ENCODE measurements around the gene ITGB5.
"Not testable (repeated sequence)": the region's sequence is repeated elsewhere in the genome, so short reads cannot be mapped to it uniquely, and the experiment has no call there.

The ITGB5 gene

DNA sequence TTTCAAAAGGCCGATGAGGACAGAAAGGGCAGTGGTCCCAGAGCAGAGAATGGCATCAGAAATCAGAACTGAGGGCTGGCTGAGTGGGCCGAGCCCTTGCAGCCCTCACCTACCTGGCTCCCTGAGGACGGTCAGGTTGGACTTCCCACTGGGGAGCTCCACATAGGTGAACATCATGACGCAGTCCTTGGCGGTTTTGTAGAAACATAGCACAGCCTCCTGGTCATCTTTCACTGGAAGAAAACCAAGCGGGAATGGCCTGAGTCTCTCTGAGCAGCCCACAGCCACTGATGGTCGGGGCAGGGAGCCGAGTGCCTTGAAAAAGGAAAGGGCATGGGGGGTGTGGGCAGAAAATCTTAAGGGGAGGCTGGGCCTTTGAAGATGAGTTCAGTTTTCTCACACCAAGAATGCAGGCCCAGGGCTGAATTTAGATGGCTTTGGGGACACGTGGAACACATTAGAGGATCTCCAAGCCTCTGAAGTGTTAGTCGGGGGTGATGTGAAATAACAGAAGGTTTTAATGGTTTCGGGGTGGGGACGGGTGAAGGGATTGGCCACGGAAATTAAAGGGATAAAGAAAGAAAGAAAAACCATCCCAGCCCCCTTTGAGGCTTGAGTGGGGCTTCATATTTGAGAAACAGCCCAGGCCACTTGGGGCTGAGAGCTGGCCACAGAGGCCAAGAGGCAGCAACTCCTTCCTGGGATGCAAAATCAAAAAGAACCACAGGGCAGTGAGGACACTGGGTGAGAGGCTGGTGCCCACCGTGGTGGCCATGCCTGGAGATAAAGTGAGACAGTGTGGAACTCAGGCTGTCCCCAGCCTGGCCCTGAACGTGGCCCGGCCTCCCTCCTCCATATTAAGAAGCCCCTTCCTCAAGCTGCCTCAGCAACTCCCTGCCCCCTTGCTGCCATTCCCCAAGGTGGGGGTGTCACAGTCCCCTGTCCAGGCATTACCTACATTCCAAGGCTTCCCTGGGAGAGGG, 120.8 kb downstream of the ITGB5 start:
- DNase-seq = no peak

DNA sequence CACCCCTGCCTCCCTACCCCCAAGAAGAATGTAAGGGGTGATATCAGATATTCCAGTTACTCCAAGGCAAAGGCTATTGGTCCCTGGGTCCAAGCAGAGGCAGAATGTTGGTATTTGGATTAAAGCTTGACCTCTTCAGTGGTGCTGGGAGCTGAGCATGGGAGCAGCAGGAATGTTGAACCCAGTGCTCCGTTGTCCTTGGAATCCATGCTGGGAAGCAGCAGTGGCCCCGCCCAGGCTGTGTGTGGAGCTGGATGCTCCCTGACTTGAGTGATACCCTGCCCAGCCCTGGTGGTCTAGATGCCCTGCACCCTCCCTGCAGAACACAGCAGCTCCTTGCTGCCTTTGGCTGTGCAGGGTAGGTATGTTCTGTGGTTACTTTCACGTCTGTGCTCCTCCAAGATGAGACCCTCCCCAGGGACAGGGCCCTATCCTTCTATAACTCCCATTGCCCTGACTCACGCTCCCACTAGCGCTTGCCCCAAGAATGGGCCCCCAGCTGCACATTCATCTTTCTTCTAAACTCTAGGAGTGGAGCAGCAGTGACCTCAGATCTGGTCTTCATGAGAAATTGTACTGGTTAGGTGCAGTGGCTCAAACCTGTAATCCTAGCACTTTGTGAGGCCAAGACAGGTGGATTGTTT, 121.8 kb downstream of the ITGB5 start:
- no peak for DNase-seq

DNA sequence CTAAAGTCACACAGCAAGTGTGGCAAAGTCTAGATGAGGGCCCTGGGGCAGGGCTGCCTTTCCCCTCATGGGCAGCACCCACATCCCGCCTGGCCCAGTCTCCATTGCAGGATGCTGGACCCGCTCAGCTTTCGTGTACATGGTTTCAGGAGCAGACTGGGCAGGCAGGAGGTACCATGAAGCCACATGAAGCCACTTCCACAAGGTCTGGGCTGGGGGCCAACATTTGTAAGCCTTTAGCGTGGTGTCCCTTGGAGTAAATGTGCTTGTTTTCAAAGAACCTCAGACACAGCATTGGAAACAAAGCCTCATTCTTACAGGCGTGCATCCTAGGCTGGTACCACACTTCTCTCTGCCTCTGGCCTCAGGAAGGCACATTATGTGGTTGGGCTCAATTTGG, 122.4 kb downstream of the ITGB5 start:
- no peak for DNase-seq

DNA sequence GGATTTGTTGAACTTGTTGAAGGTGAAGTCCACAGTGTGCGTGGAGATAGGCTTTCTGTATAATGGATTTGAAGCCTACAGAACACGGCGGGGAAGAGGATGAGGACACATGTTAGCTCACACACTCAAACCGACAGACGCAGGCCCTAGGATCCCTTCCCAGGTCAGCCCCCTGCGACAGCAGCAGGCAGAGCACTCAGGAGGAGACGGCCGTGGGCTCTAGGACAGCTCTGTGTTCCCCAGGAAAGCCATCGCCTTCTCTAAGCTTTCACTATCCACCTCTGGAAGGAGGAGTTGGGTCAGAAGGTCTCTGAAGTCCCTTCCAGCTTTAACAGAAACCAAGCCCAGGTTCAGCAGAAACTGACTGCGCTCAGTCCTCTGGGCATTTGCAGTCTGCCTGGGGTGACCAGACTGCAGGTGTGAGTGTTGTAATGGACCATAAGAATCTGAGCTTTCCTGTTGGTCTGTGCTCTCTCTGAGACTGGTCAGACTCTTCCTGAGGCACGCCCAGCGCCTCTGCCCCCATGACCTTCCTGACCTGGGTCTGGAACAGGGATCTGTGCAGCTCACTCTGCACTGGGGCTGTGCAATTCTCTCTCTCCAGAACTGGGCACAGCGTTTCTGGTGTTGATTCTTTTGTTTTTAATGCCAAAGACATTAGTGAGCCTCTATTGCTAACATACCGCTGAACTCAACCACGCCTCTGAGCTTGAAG, 123.4 kb downstream of the ITGB5 start:
- DNase-seq = no peak

DNA sequence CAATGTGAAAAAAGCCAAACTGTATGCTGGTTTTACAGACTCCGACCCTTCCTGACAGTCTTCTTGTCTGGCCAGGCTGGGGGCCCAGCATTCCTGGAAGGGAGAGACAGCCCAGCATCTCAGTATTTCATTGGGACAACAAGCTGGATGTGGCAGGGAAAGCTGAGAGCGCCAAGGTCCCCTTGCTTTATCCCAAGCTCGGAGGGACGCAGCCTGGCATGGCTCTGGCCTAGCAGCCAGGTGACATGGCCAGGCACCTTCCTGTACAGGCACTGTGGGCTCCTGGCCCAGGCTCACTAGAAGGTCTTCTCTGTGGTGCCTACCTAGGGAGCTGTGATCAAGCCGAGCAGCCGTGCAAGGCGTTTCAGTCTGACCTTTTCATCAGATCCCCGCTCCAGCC, 124.0 kb downstream of the ITGB5 start:
- no peak for DNase-seq

DNA sequence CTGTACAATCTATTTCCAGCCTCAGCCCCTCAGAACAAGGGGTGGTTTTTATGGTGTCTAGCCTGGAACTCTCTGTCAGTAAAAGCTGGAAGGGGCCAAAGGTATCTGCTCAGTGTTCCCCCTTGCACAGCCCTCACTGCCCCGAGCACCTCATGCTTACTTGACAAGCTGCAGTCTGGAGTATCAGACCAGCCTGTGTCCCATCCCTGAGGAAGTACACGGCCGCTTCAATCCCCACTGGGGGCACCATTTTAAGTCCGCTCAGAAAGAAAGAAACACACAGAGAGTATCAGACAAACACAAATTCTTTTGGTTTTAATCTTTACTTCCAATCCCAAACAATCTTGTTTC, 124.5 kb downstream of the ITGB5 start:
- DNase-seq = no peak

DNA sequence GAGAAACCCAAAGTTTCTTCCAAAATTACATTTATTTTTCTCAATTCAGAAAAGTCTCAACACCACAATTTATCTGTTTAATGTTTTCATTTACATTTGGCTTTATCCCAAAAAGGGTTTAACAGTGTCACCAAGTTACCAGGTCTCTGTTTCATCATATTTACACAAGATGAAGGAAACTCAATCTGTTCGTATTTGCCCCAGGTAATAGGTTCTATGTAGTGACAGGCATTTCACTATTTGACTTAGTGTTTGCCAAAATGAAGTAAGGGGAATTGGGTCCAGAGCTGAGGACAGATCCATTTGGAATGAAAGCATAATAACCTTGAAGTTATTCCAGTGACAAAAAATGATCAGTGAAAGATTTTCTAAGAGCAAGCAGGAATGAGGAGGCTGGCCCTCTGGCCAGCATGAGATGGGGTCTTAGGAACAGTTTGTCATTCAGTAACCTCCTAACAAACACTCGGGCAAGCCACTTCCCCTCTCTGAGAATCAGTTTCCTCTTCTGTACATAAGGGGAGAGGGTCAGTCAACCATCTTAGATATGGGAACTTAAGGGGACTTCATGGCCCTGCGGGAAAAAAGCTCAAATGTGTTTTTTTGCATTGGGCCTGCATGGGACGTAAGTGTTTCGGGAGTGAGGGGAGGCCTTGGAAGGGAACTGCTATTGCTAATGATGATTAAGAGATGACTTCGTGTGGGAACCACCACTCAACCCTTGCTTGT, 125.1 kb downstream of the ITGB5 start:
- DNase-seq = no peak

DNA sequence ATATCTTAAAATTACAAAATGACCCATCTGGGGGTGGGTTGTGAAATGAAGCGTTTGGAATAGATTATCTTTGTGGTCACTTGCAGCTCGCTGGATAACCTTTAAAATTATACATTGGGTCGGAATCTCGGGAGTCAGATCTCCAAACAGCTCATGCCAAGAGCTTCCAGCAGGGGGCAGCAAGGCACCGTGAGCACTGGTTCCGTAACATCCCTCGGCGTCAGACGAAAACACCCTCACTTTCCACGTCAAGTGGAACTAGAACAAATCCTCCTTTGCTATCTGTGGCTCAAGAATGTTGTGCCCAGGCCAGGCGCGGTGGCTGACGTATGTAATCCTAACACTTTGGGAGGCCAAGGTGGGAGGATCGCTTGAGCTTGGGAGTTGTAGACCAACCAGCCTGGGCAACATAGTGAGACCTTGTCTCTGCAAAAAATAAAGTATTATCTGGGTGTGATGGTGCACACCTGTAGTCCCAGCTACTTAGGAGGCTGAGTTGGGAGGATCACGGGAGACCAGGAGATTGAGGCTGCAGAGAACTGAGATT, 125.8 kb downstream of the ITGB5 start:
- no peak for DNase-seq

DNA sequence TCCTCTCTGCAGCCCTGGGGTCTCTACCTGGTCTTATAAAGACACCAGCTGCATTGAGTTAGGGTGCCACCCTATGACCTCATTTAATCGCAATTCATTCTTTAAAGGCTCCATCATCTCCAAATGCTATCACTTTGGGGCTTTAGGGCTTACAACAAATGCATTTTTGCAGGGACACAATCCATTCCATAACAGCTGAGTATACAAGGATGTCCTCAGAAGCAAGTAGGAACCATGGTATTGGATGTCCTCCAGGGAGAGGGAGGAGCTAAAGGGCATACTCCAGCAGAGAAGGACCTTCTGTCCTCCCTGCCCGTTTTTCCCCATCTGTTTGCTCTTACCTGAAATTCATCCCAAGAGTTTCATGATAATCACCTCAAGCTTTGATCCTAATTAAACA, 126.6 kb downstream of the ITGB5 start:
- DNase-seq = no peak

DNA sequence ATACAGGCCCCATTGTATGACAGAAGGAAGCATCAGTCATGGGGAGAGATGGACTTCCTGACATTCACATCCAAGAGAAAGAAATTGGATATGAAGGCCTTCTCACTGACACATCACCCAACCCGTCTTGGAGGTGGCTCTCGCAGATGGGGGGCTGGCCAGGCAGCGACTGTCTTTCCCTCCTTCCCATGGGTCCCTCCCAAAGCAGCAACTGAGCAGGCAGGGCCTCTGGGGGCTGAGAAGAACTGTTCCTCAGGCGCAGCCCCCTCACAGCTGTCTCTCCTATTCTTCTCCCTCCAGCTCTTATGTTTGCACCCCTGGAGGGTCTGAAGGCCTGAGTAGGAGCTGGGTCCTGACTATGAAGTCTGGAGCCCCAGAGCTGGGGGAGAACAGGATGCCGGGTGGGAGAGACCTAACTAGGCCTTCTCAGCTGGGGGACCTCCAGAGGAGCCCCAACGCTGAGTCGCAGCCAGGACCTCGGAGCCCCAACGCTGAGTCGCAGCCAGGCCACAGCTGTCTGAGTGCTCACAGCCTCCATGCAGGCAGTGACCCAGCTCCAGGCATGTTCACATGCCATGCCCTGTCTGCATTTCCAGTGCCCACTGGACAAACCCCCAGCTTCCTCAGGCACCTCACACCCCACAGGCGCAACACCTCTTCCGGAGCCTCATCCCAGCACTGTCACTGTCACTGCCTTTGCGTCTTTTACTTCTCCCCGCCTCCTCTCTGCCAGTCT, 127.3 kb downstream of the ITGB5 start:
- DNase-seq = no peak

DNA sequence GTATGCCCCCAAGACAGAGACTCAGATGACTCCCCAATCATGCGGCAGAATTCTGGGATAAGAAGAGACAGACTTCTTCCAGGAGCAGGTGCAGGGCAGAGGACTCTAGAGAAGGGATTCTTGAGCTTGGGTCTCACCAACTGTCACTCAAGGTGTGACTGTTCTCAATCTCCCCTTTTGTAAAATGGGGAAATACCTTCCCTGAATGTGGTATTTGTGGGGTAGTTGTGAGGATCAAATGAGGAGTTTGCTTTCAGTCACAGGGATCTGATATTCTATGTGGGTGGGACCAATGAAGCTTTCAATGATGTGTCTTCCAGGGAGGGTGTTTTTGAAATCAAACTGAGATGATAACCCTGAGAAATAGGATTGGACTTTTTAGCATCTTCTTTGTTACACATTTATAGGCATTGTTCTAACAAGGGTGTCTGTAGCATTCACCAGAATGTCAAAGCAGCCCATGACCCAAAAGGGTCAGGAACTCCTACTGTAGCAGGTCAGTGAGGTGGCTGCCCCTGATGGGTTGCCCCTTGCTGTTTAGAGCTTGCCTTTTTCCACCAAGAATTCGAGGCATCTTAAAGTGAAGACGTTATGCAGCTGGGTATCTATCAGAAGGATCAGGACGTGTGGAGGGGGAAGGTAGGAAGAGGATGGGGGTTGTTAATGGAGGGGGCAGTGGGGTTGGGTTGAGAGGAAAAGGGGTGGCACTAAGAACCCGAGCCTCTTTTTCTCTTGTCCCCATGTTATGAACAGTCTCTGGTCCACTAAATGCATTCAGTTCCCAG, 128.1 kb downstream of the ITGB5 start:
- DNase-seq = no peak

DNA sequence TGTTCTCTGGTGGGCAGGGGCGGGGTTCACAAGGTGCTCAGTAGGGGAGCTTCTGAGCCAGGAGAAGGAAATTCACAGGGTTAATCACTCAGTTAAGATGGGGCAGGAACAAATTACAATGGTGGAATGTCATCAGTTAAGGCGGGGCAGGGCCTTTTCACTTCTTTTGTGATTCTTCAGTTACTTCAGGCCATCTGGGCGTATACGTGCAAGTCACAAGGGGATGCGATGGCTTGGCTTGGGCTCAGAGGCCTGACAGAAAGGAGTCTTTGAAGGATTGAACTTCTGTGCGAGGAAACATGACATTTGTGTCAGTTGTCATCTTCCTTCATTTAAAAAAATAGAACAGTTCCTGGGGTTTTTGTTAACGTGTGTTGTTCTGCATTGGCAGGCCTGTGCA, 129.2 kb downstream of the ITGB5 start:
- not testable (repeated sequence) for DNase-seq

DNA sequence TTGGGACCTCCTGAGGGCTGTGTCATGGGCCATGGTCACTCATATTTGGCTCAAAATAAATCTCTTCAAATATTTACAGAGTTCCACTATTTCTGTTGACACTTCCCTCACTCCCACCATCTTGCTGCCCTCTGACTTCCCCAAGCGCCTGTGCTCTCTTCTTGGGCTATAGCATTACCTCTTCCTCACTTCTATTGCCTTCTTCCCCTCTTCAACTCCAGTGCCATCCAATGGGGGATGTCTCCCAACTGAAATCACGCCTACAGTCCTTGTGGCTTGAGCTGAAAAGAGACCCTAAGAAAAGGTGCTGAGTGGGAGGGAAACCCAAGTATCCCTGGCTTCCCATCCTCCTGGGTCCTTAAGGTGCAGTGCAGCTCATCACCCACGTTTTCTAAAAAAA, 135.1 kb downstream of the ITGB5 start:
- no peak for DNase-seq

DNA sequence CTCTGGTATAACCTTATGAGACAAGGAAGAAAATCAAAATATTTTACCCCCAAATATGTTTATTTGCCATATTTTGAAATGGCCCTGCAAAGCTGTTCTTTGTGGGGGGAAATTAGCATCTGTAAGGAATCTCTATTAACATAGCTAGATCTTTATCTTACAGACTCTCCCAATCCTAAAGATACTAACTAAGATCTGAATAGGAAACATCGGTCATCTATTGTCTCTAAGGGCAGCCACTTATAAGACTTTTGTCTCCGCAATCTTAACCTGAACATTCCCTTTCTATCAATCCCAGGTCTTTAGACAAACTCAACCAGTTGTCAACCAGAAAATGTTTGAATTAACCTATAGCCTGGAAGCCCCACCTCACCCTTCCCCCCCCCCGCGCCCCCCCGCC, 135.7 kb downstream of the ITGB5 start:
- DNase-seq = no peak

DNA sequence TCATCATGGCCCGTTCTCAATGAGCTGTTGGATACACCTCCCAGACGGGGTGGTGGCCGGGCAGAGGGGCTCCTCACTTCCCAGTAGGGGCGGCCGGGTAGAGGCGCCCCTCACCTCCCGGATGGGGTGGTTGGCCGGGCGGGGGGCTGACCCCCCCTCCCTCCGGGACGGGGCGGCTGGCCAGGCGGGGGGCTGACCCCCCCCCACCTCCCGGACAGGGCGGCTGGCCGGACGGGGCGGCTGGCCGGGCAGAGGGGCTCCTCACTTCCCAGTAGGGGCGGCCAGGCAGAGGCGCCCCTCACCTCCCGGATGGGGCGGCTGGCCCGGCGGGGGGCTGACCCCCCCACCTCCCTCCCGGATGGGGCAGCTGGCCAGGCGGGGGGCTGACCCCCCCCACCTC, 137.3 kb downstream of the ITGB5 start:
- not testable (repeated sequence) for DNase-seq

DNA sequence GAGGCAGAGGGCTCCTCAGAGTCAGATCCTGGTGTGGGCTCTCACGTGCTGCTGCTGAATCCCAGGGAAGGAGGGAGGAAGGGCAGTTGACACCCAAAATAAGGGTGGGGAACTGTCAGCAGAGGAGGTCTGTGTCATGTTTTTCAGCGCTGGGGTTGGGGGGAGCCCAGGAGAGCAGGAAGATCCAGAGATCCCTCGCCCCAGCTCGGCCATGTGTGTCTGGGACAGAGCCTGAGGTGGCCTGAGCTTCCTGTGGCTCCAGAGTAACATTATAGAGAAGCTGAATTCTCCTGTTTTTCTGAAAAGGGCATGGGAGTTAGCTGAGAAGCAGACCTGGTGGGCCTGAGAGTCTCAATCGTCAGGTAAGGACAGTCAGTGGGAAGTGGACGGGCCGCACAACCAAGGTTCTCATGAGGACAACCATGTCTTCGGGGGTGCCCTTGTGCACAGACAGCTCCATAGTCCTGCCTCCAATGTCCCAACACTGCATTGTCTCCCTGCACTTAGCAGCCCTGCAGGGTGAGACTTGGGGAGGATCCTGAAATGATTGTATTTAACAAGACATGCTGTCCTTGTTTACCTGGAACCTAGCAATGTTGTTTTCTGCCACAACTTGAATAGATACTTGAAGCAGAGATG, 138.5 kb downstream of the ITGB5 start:
- no peak for DNase-seq

DNA sequence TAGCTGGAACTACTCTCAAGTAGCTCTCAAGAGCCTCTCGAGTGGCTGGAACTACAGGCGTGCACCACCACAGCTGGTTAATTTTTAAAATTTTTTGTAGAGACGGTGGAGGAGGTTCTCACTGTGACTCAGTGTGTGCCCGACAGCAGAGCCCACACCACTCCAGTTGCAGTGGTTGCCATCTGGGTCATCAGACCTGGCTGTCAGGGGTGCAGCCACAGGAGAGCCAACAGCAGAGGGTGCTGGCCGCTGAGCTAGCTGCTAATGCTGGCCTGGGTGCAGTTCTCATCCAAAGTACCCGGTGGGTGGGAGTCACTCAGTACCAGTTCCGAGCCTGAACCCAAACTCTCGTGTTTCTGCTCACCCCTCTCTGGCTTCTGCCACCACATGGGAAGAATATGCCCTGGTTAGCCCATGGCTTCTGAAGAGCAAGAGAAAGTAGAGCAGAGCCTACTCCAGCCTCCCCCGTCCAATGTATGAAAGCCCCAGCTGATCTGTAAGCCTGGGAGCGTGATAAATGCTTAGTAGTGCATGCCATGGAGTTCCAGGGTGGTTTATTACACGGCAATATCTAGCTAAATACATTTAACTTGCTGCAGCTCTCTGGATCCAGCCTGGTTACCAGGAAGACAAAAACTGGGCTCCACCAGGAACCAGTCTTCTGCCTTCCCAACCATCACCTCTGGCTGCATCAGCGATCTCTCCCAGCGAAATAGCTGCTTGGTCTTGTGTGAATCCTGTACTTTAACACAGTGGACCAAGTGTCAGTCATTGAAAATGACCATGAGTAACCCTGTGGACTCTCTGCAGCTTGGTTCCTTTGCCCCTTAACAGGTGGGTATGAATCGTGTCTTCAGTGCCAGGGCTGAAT, 139.8 kb downstream of the ITGB5 start:
- DNase-seq = no peak

DNA sequence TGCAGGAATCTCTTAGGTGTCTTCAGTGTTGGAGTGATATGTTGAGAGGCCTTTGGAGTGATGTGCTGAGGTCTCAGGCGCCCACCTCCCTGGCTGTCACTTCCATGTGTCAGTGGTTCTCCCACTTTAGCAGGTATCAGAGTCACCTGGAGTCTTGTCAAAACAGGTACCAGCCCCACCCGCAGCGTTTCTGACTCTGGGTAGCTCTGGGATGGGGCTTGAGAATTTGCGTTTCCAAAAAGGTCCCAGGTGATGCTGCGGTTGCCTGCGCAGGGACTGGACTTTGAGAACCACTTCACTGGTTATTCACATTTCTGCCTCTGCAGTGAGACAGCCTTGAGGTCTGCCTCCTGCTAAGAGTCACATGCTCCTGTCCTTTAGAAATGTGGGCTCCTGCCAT, 141.4 kb downstream of the ITGB5 start:
- no peak for DNase-seq

DNA sequence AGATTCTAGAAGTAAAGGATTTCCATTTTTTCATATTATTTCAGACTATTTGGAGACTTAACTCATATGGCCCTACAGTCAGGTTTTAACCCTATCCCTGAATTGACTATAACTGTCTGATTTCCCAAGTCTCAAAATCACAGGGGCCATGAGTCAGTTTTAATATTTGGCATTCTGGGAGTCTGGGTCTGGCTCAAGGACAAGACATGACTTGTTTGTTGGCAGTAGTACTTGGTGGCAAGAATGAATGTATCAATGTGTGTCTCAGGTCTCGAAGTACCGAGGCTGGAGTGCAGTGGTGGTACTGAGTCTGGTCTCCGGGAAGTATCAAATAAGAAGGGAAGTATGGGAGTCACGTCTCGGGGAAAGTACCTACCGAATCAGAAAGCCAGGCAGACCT, 146.1 kb downstream of the ITGB5 start:
- DNase-seq = no peak

DNA sequence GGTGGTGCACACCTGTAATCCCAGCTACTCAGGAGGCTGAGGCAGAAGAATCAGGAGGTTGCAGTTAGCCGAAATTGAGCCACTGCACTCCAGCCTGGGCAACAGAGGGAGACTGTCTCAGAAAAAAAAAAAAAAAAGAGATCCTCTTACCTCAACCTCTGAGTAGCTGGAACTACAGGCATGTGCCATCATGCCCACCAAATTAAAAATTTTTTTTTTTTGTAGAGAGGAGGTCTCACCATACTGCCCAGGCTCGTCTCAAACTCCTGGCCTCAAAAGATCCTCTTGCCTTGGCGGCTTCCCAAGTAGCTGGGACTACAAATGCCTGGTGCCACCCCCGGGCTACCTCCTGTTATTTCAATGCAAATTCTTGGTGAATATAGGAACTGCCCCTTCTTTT, 155.4 kb downstream of the ITGB5 start:
- DNase-seq = no peak
